GM12865 (cell line): Measurements from ENCODE around the gene UFSP1.
"Not testable (repeated sequence)": the region's sequence is repeated elsewhere in the genome, so short reads cannot be mapped to it uniquely, and the experiment has no call there.

ENCODE experiments used
- DNase-seq: peaks from one replicate; pipeline ENCODE4 v3.0.0; 2010; ENCODE audit warnings: low read depth
- H3K4me3 ChIP-seq: 2 replicates; pipeline ENCODE4 v1.5.1; 2011; ENCODE audit warnings: mild to moderate bottlenecking, low read depth, low read length, control low read depth
- TF ChIP-seq, protein P1 (sequence below): IDR thresholded peaks from 2 replicates; pipeline ENCODE4 v1.5.1; 2011; ENCODE audit warnings: low read length, control low read depth, low read depth, inconsistent platforms; ENCODE audit not compliant: insufficient read depth; ENCODE audit errors: missing control alignments

The UFSP1 gene

DNA sequence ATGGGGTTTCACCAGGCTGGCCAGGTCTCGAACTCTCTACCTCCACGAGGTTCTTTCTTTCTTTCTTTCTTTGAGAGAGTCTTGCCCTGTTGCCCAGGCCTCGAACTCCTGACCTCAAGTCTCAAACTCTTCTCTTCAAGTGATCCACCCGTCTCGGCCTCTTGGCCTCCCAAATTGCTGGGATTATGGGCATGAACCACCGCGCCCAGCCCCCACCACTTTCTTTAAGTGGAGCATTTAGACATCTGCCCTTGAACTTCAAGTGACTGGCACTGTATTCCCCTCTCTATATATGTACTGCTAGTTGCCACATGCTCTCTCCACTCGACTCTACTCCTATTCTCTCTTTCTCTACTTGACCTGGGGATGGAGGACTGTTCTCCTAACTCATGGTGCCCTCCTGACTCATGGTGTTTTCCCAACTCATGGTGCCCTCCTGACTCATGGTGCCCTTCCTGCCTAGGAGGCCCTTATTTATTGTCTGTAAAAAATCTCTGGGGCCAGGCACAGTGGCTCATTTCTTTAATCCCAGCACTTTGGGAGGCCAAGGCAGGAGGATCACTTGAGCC, 25.4 kb upstream of the UFSP1 start:
- TF ChIP-seq, protein P1, sequence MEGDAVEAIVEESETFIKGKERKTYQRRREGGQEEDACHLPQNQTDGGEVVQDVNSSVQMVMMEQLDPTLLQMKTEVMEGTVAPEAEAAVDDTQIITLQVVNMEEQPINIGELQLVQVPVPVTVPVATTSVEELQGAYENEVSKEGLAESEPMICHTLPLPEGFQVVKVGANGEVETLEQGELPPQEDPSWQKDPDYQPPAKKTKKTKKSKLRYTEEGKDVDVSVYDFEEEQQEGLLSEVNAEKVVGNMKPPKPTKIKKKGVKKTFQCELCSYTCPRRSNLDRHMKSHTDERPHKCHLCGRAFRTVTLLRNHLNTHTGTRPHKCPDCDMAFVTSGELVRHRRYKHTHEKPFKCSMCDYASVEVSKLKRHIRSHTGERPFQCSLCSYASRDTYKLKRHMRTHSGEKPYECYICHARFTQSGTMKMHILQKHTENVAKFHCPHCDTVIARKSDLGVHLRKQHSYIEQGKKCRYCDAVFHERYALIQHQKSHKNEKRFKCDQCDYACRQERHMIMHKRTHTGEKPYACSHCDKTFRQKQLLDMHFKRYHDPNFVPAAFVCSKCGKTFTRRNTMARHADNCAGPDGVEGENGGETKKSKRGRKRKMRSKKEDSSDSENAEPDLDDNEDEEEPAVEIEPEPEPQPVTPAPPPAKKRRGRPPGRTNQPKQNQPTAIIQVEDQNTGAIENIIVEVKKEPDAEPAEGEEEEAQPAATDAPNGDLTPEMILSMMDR, result no peak
- no peak overlapping the region for H3K4me3 ChIP-seq
- DNase-seq, result no peak

DNA sequence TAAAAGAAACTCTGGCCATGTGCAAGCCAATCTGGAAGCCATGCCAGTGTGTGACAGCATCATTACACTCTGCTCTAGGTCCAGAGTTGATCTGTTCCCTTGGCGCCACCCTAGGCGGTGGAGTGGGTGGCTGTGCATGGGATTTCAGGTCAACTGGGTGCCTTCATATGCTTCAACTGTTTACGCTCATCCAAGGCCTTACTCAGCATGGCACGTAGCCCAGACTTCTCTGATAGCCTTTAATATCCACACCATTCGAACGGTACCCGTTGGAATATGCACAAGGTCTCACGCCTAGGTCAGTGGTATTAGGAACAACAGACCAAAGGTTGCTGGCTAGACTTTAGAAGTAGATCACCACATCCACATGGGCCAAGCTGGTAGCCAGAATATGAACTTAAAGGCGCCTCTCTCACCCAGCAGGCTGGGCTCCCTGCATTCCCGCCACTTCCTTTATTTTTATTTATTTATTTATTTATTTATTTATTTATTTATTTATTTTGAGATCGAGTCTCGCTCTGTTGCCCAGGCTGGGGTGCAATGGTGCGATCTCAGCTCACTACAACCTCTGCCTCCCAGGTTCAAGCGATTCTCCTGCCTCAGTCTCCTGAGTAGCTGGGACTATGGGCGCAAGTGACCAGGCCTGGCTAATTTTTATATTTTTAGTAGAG, 24.8 kb upstream of the UFSP1 start:
- no peak overlapping the region for H3K4me3 ChIP-seq
- TF ChIP-seq, protein P1, result no peak
- no peak for DNase-seq

DNA sequence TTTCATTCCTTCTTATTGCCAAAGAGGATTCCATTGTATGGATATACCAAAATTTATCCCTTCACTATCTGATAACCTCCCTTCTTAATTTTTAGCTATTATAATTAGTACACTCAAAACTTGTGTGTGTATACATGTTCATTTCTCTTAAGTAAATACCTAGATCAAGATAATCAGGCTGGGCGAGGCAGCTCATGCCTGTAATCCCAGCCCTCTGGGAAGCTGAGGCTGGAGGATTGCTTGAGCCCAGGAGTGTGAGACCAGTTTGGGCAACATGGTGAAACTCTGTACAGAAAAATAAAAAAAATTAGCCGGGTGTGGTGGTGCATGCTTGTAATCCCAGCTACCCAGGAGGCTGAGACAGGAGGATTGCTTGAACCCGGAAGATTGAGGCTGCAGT, 22.0 kb upstream of the UFSP1 start:
- TF ChIP-seq, protein P1, result no peak
- DNase-seq, result no peak

DNA sequence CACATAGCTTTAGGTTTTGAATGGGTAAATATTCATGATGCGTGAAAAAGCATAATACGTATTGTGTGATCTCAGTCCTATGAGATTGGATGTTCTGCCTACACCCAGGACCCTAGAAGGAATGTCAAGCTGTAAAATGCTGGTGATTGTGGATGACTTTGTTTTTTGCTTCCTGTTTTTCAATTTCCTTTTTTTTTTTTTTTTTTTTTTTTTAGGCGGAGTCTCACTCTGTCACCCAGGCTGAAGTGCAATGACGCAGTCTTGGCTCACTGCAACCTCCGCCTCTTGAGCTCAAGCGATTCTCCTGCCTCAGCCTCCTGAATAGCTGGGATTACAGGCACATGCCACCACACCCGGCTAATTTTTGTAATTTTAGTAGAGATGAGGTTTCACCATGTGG, 20.9 kb upstream of the UFSP1 start:
- DNase-seq, H3K4me3 ChIP-seq: not testable (repeated sequence)

More for the DNA sequence above, 22.0 kb upstream of the UFSP1 start:
- H3K4me3 ChIP-seq, result no peak overlapping the region

DNA sequence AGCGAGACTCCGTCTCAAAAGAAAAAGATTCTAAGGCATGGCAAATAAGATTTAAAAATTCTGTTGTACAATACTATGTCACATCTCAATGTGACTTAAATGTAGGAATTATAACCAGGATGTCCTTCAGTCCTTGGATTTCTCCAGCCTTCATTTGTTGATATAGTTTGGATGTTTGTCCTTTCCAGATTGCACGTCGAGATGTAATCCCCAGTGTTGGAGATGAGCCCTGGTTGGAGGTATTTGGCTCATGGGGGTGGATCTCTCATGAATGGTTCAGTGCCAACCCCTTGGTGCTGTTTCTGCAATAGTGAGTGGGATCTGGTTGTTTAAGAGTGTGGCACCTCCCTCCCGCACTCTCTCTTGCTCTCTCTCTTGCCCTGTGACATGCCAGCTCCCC, 19.0 kb upstream of the UFSP1 start:
- no peak overlapping the region for H3K4me3 ChIP-seq
- no peak for DNase-seq
- TF ChIP-seq, protein P1, result no peak

DNA sequence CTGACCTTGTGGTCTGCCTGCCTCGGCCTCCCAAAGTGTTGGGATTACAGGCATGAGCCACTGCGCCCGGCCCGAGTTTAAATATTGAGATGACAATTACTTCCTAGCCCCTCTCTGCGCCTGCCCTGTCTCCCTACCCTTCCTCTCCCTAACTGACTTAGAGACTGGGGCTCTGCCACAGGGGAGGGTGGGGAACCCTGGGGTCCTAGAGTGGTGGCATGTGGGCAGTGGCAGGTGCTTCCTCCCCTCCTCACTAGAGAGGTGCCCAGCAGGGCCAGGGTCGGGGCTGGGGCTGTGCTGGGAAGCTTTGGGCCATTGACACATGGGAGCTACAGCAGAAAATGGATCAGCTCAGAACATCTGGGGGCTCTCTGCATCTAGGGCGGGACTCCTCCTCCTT, 13.1 kb upstream of the UFSP1 start:
- H3K4me3 ChIP-seq, result no peak overlapping the region
- DNase-seq, result no peak
- TF ChIP-seq, protein P1, result no peak

DNA sequence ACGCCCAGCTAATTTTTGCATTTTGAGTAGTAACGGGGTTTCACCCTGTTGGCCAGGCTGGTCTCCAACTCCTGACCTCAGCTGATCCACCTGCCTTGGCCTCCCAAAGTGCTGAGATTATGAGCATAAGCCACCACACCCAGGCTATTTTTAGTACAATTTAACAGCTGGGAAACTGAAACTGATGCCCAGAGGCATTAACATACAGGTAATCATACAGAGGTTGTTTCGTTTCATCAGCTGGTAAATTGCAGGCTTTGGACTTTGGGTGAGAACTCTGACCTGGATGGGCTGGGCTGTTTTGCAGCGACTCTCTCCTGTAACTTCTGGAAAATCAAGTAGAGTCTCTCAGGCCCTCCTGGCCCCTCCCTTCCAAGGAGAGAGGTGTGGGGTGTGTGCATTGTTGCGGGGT, 12.4 kb upstream of the UFSP1 start:
- no peak overlapping the region for H3K4me3 ChIP-seq
- no peak for DNase-seq
- TF ChIP-seq, protein P1, result no peak
